H1 (cell line): ENCODE measurements around the gene RRP9. TPM values are rescaled to one million over a fixed set of nuclear protein-coding genes. Genes with fewer than 3 reads are reported as not detected.
"Not testable (repeated sequence)": the region's sequence is repeated elsewhere in the genome, so short reads cannot be mapped to it uniquely, and the experiment has no call there.

Experiments used
- CTCF ChIA-PET: fragments of 300-600 bp; sonication (Branson Sonifier 250); formaldehyde crosslinking; loops from one replicate; lab custom pipeline; 2021; ENCODE audit not compliant: partially characterized antibody; lab: Charles Lee
- POLR2A ChIA-PET: fragments of 300-600 bp; sonication (Branson Sonifier 250); formaldehyde crosslinking; loops from one replicate; lab custom pipeline; 2021; ENCODE audit warnings: inconsistent platforms; ENCODE audit not compliant: partially characterized antibody; lab: Charles Lee
- DNase-seq, 2 experiments: peaks; one replicate each; pipeline versions ENCODE4 v3.0.0 to v3.0.0-alpha.2; 2010 to 2022; ENCODE audit warnings: low spot score in 2 of 2, low read depth in 1 of 2, mixed read lengths in 1 of 2
- FAIRE-seq: peaks from 2 replicates; lab custom pipeline; 2011; peaks lifted over from hg19 to GRCh38; lab: Jason Lieb, UNC
- H2AFZ ChIP-seq: 2 replicates; pipeline ENCODE4 v1.8.1; 2012; ENCODE audit warnings: low read length, inconsistent platforms
- H2AK5ac ChIP-seq: 2 replicates; pipeline ENCODE4 v1.6.1; 2013; ENCODE audit warnings: low read depth, low read length
- H2BK120ac ChIP-seq: replicated peaks from 2 replicates; pipeline ENCODE3; 2013; ENCODE audit warnings: low read depth, low read length, inconsistent platforms
- H2BK12ac ChIP-seq: 2 replicates; pipeline ENCODE4 v1.6.1; 2013; ENCODE audit warnings: low read depth, low read length
- H2BK15ac ChIP-seq: 2 replicates; pipeline ENCODE4 v1.6.1; 2013; ENCODE audit warnings: low read length
- H2BK20ac ChIP-seq: 2 replicates; pipeline ENCODE4 v1.6.1; 2013; ENCODE audit warnings: low read length
- H2BK5ac ChIP-seq: 2 replicates; pipeline ENCODE4 v1.6.1; 2013; ENCODE audit warnings: low read depth, low read length
- H3K14ac ChIP-seq: 2 replicates; pipeline ENCODE4 v1.6.1; 2013; ENCODE audit warnings: inconsistent platforms; ENCODE audit not compliant: insufficient read length
- H3K18ac ChIP-seq: 2 replicates; pipeline ENCODE4 v1.6.1; 2013; ENCODE audit warnings: low read length; ENCODE audit errors: extremely low read depth
- H3K23ac ChIP-seq: 2 replicates; pipeline ENCODE4 v1.6.1; 2013; ENCODE audit warnings: inconsistent platforms; ENCODE audit not compliant: insufficient read length
- H3K23me2 ChIP-seq: 2 replicates; pipeline ENCODE4 v1.6.1; 2013; ENCODE audit warnings: low read depth, low read length
- H3K27ac ChIP-seq: 2 replicates; pipeline ENCODE4 v1.6.1; 2011; ENCODE audit warnings: low read depth, low read length, inconsistent platforms
- H3K27me3 ChIP-seq, 4 experiments: replicated peaks in 1 of 4; 1 replicate in 1 of 4; 2 replicates in 3 of 4; pipeline versions ENCODE4 v1.6.1 to v1.8.1; 2011 to 2013; ENCODE audit warnings: low read length in 3 of 4, mild to moderate bottlenecking in 3 of 4, inconsistent platforms in 2 of 4, mixed read lengths in 2 of 4, moderate library complexity in 1 of 4; ENCODE audit not compliant: control insufficient read depth in 3 of 4, insufficient read depth in 3 of 4; ENCODE audit errors: extremely low read depth in 1 of 4
- H3K36me3 ChIP-seq, 4 experiments: 2 replicates each; pipeline versions ENCODE4 v1.6.1 to v1.8.1; 2011 to 2013; ENCODE audit warnings: mild to moderate bottlenecking in 4 of 4, low read length in 3 of 4, moderate library complexity in 2 of 4, control low read depth in 1 of 4, inconsistent platforms in 1 of 4; ENCODE audit not compliant: insufficient read depth in 4 of 4, control insufficient read depth in 2 of 4
- H3K4ac ChIP-seq: replicated peaks from 2 replicates; pipeline ENCODE3; 2013; ENCODE audit warnings: low read length, low read depth, mixed read lengths, inconsistent platforms; ENCODE audit not compliant: insufficient read length
- H3K4me1 ChIP-seq, 4 experiments: replicated peaks in 1 of 4; 1 replicate in 1 of 4; 2 replicates in 3 of 4; pipeline versions ENCODE4 v1.6.1 to v1.8.1; 2011 to 2013; ENCODE audit warnings: low read length in 3 of 4, inconsistent platforms in 2 of 4, mixed read lengths in 1 of 4; ENCODE audit not compliant: insufficient read depth in 4 of 4, control insufficient read depth in 3 of 4
- H3K4me2 ChIP-seq, 2 experiments: 2 replicates each; pipeline versions ENCODE4 v1.6.1 to v1.8.1; 2011 to 2013; ENCODE audit warnings: low read depth in 2 of 2, low read length in 2 of 2, control low read depth in 1 of 2, inconsistent platforms in 1 of 2, mild to moderate bottlenecking in 1 of 2; ENCODE audit not compliant: insufficient read depth in 1 of 2
- H3K4me3 ChIP-seq, 4 experiments: fragments of 200-600, 300-600 bp in 1 of 4; sonication (generic), shearing (Covaris generic), sonication (Bioruptor Twin) in 1 of 4; 2 replicates each; pipeline versions ENCODE4 v1.5.1 to v1.8.1; 2011 to 2016; ENCODE audit warnings: low read length in 4 of 4, low read depth in 3 of 4, control low read depth in 2 of 4, inconsistent platforms in 2 of 4, mild to moderate bottlenecking in 2 of 4, mixed read lengths in 1 of 4, moderate library complexity in 1 of 4; ENCODE audit not compliant: insufficient read depth in 2 of 4; ENCODE audit errors: extremely low read depth in 1 of 4
- H3K56ac ChIP-seq: replicated peaks from 2 replicates; pipeline ENCODE3; 2013; ENCODE audit warnings: low read depth, mild to moderate bottlenecking, mixed read lengths, low read length, inconsistent platforms; ENCODE audit not compliant: insufficient read length
- H3K79me1 ChIP-seq: 2 replicates; pipeline ENCODE4 v1.6.1; 2013; ENCODE audit warnings: low read depth, low read length, control low read depth
- H3K79me2 ChIP-seq, 2 experiments: 2 replicates each; pipeline versions ENCODE4 v1.6.1 to v1.8.1; 2012 to 2013; ENCODE audit warnings: low read length in 2 of 2, mild to moderate bottlenecking in 2 of 2, inconsistent platforms in 1 of 2; ENCODE audit not compliant: insufficient read depth in 2 of 2, control insufficient read depth in 1 of 2
- H3K9ac ChIP-seq, 4 experiments: replicated peaks in 1 of 4; 1 replicate in 1 of 4; 2 replicates in 3 of 4; pipeline versions ENCODE4 v1.6.1 to v1.8.1; 2011 to 2013; ENCODE audit warnings: low read depth in 3 of 4, low read length in 3 of 4, control low read depth in 2 of 4, mild to moderate bottlenecking in 2 of 4, moderate library complexity in 2 of 4, inconsistent platforms in 1 of 4; ENCODE audit errors: extremely low read depth in 1 of 4
- H3K9me3 ChIP-seq, 2 experiments: 2 replicates each; pipeline versions ENCODE4 v1.6.1 to v1.8.1; 2012 to 2013; ENCODE audit warnings: mild to moderate bottlenecking in 2 of 2, moderate library complexity in 2 of 2, control low read depth in 1 of 2, inconsistent platforms in 1 of 2, low read depth in 1 of 2, low read length in 1 of 2, mixed read lengths in 1 of 2; ENCODE audit not compliant: insufficient read depth in 2 of 2
- H4K20me1 ChIP-seq, 2 experiments: replicated peaks in 1 of 2; 2 replicates each; pipeline versions ENCODE3 to v1.8.1; 2011 to 2013; ENCODE audit warnings: inconsistent platforms in 2 of 2, low read length in 2 of 2, mild to moderate bottlenecking in 1 of 2; ENCODE audit not compliant: insufficient read depth in 2 of 2, control insufficient read depth in 1 of 2
- H4K5ac ChIP-seq: 2 replicates; pipeline ENCODE4 v1.6.1; 2013; ENCODE audit warnings: low read length, low read depth, mixed read lengths, inconsistent platforms; ENCODE audit not compliant: insufficient read length
- H4K8ac ChIP-seq: 2 replicates; pipeline ENCODE4 v1.8.0; 2013; ENCODE audit warnings: mild to moderate bottlenecking, moderate library complexity, low read length, inconsistent platforms; ENCODE audit not compliant: insufficient read depth; ENCODE audit errors: extremely low read depth
- H4K91ac ChIP-seq: replicated peaks from 2 replicates; pipeline ENCODE3; 2013; ENCODE audit warnings: low read length, mixed read lengths, inconsistent platforms; ENCODE audit not compliant: insufficient read length
- EP300 ChIP-seq, 2 experiments: IDR thresholded peaks; 1 replicate in 1 of 2; 2 replicates in 1 of 2; pipeline ENCODE4 v1.6.1; 2011 to 2012; ENCODE audit warnings: low read depth in 2 of 2, low read length in 2 of 2, mild to moderate bottlenecking in 2 of 2, borderline replicate concordance in 1 of 2, inconsistent platforms in 1 of 2, moderate library complexity in 1 of 2
- WGBS, 2 experiments: shearing (Covaris generic) in 1 of 2; methylation state at CpG; one replicate each; pipeline versions ENCODE4 v1.1.6 to v1.1.7; 2013 to 2015; ENCODE audit warnings: low lambda C conversion rate in 2 of 2, mixed read lengths in 2 of 2, inconsistent platforms in 1 of 2, low coverage in 1 of 2, missing lambda C conversion rate in 1 of 2; ENCODE audit not compliant: insufficient replicate concordance in 2 of 2, insufficient coverage in 1 of 2, insufficient read length in 1 of 2; ENCODE audit errors: extremely low coverage in 1 of 2, missing lambda C conversion rate in 1 of 2; 5-methylcytosine and 5-hydroxymethylcytosine counted together
- polyA plus RNA-seq, 7 experiments: library from polyadenylated mRNA; depleted of rRNA in 3 of 7; stranded (reverse) in 5 of 7; unstranded in 2 of 7; fragments of >200 nt in 5 of 7; fragments of 200-250 nt in 2 of 7; gene quantifications; 1 replicate in 5 of 7; 2 replicates in 1 of 7; 4 replicates in 1 of 7; pipeline versions ENCODE4 v1.2.1 to v1.2.3, GENCODE V29; 2011 to 2013; ENCODE audit warnings: missing spikeins in 2 of 7, mixed read lengths in 2 of 7
- total RNA-seq: library from RNA; stranded (reverse); fragmentation: NEBNext Ultra II Directional; extraction: Animal tissue kit (Norgen Biotek cat#: 25700); gene quantifications from 2 replicates; pipeline ENCODE4 v1.2.1, GENCODE V29; 2021

RRP9 gene
- total and polyA plus RNA-seq, 2 of the 8 experiments (the other 6 are each of a cell fraction or from before 2014, with no cell fraction given): 55.6 to 68.9 TPM

DNA sequence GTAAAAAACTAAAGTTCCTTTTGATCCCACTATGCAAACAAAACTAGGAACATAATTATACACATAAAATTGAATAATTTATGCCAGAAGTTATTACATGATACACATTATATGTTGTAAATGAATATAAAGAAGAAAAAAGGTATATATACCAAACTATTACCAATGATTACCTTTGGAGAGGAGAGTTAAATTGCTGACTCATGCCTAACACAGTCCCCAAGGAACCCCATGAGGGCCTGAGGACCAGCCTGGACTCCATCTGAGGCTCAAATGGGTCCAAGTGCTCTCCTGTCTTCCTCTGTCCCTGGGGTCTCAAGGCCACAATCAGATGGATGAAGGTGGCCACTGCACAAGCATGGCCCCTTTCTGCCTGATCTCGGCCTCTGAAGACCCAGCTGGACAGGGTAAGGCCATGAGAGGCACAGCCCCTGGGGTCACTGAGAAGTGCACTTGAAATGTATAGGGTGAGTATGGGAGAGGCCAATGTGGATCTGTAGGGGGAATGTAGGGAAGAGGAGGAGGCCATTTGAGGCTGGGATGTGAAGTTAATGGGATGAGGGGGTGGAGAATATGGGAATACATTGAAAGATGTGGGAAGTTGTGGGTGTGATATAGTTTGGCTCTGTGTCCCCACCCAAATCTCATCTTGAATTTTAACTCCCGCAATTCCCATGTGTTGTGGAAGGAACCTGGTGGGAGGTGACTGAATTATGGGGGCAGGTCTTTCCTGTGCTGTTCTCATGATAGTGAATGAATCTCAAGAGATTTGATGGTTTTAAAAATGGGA lies 37.5 kb downstream of the RRP9 start (continued):
- no peak for TF ChIP-seq EP300 (IDR thresholded peaks at IDR 0.05; ENCODE audit: borderline replicate concordance in 1 of 2, low read depth in 2 of 2, low read length in 2 of 2)

- FAIRE-seq, H4K20me1 ChIP-seq: not testable (repeated sequence)
Observed at GRCh38 chr3:51902361-51902760, 39.3 kb downstream of the RRP9 start.

More at GRCh38 chr3:51902361-51902760, 39.3 kb downstream of the RRP9 start:
- POLR2A ChIA-PET, H3K9me3 ChIP-seq, H4K5ac ChIP-seq, DNase-seq, H3K18ac ChIP-seq, H3K79me1 ChIP-seq, H3K9ac ChIP-seq, H2AK5ac ChIP-seq, H2BK120ac ChIP-seq, H2BK20ac ChIP-seq, H2AFZ ChIP-seq, H2BK12ac ChIP-seq, H4K91ac ChIP-seq, H2BK15ac ChIP-seq, H3K4me2 ChIP-seq, H4K8ac ChIP-seq, H3K27me3 ChIP-seq, H3K14ac ChIP-seq, H3K79me2 ChIP-seq, H3K27ac ChIP-seq, CTCF ChIA-PET, H3K36me3 ChIP-seq, H2BK5ac ChIP-seq, H3K4me3 ChIP-seq, H3K23ac ChIP-seq, H3K4ac ChIP-seq, H3K23me2 ChIP-seq, H3K4me1 ChIP-seq, H3K56ac ChIP-seq: not testable (repeated sequence)
- WGBS, 2 experiments: 88% methylated on average over 7 of the region's 7 CpGs; no CpG with 5 or more reads in 1 of the 2 experiments
